ENCODE results near the gene CYP2C18. TPM values are rescaled to one million over a fixed set of nuclear protein-coding genes. Genes with fewer than 3 reads are reported as not detected.

The CYP2C18 gene
- total and polyA plus RNA-seq, 2 donors (not counting 1 experiment from before 2014, with no cell fraction given) = not detected

- ATAC-seq (ENCODE audit: low read depth) = no peak
- H3K27ac Mint-ChIP-seq = no peak overlapping the region
- H4K20me1 ChIP-seq (ENCODE audit: control insufficient read depth, insufficient read depth, low read length, poor library complexity, severe bottlenecking) = no peaks in the 10 kb centered on the region
- intact Hi-C loops (cut with micrococcal nuclease) = no loop called here
- no peaks in the 10 kb centered on the region for H3K27me3 Mint-ChIP-seq
- H3K36me3 ChIP-seq (replicated peaks in 1 of 2; ENCODE audit: control extremely low read depth in 1 of 2, control insufficient read depth in 1 of 2, extremely low read depth in 1 of 2, insufficient read depth in 2 of 2, low read length in 1 of 2) = no peaks in the 10 kb centered on the region
- H3K9me3 ChIP-seq (ENCODE audit: control extremely low read depth in 1 of 3, control insufficient read depth in 2 of 3, insufficient read depth in 1 of 3, low read length in 2 of 3) = peaks cover 0 to 3% (median 0%) of the 10 kb centered on the region in 3 donors
- H3K4me3 ChIP-seq (ENCODE audit: control extremely low read depth in 1 of 5, extremely low read depth in 1 of 5, insufficient read depth in 1 of 5, low read depth in 2 of 5, low read length in 4 of 5) = no peak overlapping the region
- POLR2A ChIA-PET = no interaction called here
- H3K9me3 Mint-ChIP-seq (ENCODE audit: insufficient read depth) = no peaks in the 10 kb centered on the region
- no peak overlapping the region for H2AFZ ChIP-seq (ENCODE audit: insufficient read depth, low read depth, low read length, poor library complexity, severe bottlenecking)
- H3K4me1 ChIP-seq (ENCODE audit: control insufficient read depth in 2 of 2, insufficient read depth in 2 of 2, low read length in 2 of 2) = no peaks in the 10 kb centered on the region
- CTCF ChIA-PET = no interaction called here
- no peak overlapping the region for H3K27ac ChIP-seq (ENCODE audit: low read length in 2 of 2)
- no peaks in the 10 kb centered on the region for H3K27me3 ChIP-seq (replicated peaks in 1 of 4; ENCODE audit: control extremely low read depth in 1 of 4, control insufficient read depth in 3 of 4, insufficient read depth in 4 of 4, low read length in 3 of 4)
- H3K4me3 Mint-ChIP-seq = no peak overlapping the region
- H3K9ac ChIP-seq (ENCODE audit: low read length) = no peak overlapping the region
- H3K79me2 ChIP-seq (ENCODE audit: control insufficient read depth, insufficient read depth, low read length) = no peaks in the 10 kb centered on the region
- no peak overlapping the region for H3K4me2 ChIP-seq (replicated peaks; ENCODE audit: low read depth, low read length, poor library complexity, severe bottlenecking)
- no peaks in the 10 kb centered on the region for H3K4me1 Mint-ChIP-seq
- no peak for DNase-seq
- no peak for TF ChIP-seq EZH2 (IDR thresholded peaks at IDR 0.05; ENCODE audit: borderline replicate concordance, insufficient read depth, low read depth, low read length, poor library complexity, severe bottlenecking)
- no peak for TF ChIP-seq CTCF (IDR thresholded peaks at IDR 0.05)
These were observed 27.0 kb downstream of the CYP2C18 start for GRCh38 chr10:94710578-94710977.

- H3K4me3 Mint-ChIP-seq = no peak overlapping the region
- intact Hi-C loops (cut with micrococcal nuclease) = no loop called here
- no peak overlapping the region for H3K9ac ChIP-seq (ENCODE audit: low read length)
- no peaks in the 10 kb centered on the region for H3K9me3 ChIP-seq (ENCODE audit: control extremely low read depth in 1 of 3, control insufficient read depth in 2 of 3, insufficient read depth in 1 of 3, low read length in 2 of 3)
- H3K9me3 Mint-ChIP-seq (ENCODE audit: insufficient read depth) = no peaks in the 10 kb centered on the region
- no peak overlapping the region for H3K27ac Mint-ChIP-seq
- no peaks in the 10 kb centered on the region for H3K79me2 ChIP-seq (ENCODE audit: control insufficient read depth, insufficient read depth, low read length)
- H3K4me1 ChIP-seq (ENCODE audit: control insufficient read depth in 2 of 2, insufficient read depth in 2 of 2, low read length in 2 of 2) = no peaks in the 10 kb centered on the region
- H3K27me3 Mint-ChIP-seq = peaks cover 11% of the 10 kb centered on the region
- ATAC-seq (ENCODE audit: low read depth) (no peak), DNase-seq (no peak)
- ChIA-PET POLR2A (no interaction called here), CTCF (no interaction called here)
- no peak overlapping the region for H3K27ac ChIP-seq (ENCODE audit: low read length in 2 of 2)
- H3K4me3 ChIP-seq (ENCODE audit: control extremely low read depth in 1 of 5, extremely low read depth in 1 of 5, insufficient read depth in 1 of 5, low read depth in 2 of 5, low read length in 4 of 5) = no peak overlapping the region
- no peaks in the 10 kb centered on the region for H3K4me1 Mint-ChIP-seq
- H4K20me1 ChIP-seq (ENCODE audit: control insufficient read depth, insufficient read depth, low read length, poor library complexity, severe bottlenecking) = no peaks in the 10 kb centered on the region
- H3K36me3 ChIP-seq (replicated peaks in 1 of 2; ENCODE audit: control extremely low read depth in 1 of 2, control insufficient read depth in 1 of 2, extremely low read depth in 1 of 2, insufficient read depth in 2 of 2, low read length in 1 of 2) = no peaks in the 10 kb centered on the region
- H3K4me2 ChIP-seq (replicated peaks; ENCODE audit: low read depth, low read length, poor library complexity, severe bottlenecking) = no peak overlapping the region
- H2AFZ ChIP-seq (ENCODE audit: insufficient read depth, low read depth, low read length, poor library complexity, severe bottlenecking) = no peak overlapping the region
- no peaks in the 10 kb centered on the region for H3K27me3 ChIP-seq (replicated peaks in 1 of 4; ENCODE audit: control extremely low read depth in 1 of 4, control insufficient read depth in 3 of 4, insufficient read depth in 4 of 4, low read length in 3 of 4)
- no peak for TF ChIP-seq EZH2 (IDR thresholded peaks at IDR 0.05; ENCODE audit: borderline replicate concordance, insufficient read depth, low read depth, low read length, poor library complexity, severe bottlenecking)
- no peak for TF ChIP-seq CTCF (IDR thresholded peaks at IDR 0.05)
These were observed 42.3 kb downstream of the CYP2C18 start for GRCh38 chr10:94725871-94726270.
